ENCODE results near the gene ACOT13. TPM values are rescaled to one million over a fixed set of nuclear protein-coding genes. Genes with fewer than 3 reads are reported as not detected.
A peak's percentile ranks its signal among the peaks of the same experiment; 100 is the strongest.
"Not testable (repeated sequence)": the region's sequence is repeated elsewhere in the genome, so short reads cannot be mapped to it uniquely, and the experiment has no call there.

The ACOT13 gene
- total RNA-seq, 1 donor from 2014 or later = 9.1 TPM

- TF ChIP-seq, protein P1, sequence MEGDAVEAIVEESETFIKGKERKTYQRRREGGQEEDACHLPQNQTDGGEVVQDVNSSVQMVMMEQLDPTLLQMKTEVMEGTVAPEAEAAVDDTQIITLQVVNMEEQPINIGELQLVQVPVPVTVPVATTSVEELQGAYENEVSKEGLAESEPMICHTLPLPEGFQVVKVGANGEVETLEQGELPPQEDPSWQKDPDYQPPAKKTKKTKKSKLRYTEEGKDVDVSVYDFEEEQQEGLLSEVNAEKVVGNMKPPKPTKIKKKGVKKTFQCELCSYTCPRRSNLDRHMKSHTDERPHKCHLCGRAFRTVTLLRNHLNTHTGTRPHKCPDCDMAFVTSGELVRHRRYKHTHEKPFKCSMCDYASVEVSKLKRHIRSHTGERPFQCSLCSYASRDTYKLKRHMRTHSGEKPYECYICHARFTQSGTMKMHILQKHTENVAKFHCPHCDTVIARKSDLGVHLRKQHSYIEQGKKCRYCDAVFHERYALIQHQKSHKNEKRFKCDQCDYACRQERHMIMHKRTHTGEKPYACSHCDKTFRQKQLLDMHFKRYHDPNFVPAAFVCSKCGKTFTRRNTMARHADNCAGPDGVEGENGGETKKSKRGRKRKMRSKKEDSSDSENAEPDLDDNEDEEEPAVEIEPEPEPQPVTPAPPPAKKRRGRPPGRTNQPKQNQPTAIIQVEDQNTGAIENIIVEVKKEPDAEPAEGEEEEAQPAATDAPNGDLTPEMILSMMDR (IDR thresholded peaks at IDR 0.05; ENCODE audit: insufficient read depth, low read length, poor library complexity, severe bottlenecking) = no peak
- Histone ChIP-seq H3K27me3 (ENCODE audit: control insufficient read depth, insufficient read depth, low read length) (no peaks in the 10 kb centered on the region), H3K36me3 (ENCODE audit: control insufficient read depth, insufficient read depth, low read length) (no peaks in the 10 kb centered on the region), H3K4me3 (ENCODE audit: low read depth, low read length) (no peak overlapping the region)
- no peak for DNase-seq (ENCODE audit: low read depth)
These were observed 56.4 kb downstream of the ACOT13 start for GRCh38 chr6:24723270-24723669.

DNA sequence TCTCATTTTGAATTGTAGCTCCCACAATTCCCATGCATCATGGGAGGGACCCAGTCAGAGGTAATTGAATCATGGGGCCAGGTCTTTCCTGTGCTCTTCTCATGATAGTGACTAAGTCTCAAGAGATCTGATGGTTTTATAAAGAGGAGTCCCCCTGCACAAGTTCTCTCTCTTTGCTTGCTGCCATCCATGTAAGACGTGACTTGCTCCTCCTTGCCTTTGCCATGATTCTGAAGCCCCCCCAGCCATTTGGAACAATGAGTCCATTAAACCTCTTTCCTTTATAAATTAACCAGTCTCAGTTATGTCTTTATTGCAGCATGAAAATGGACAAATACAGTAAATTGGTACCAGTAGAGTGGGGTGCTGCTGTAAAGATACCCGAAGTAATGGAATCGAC is 63.8 kb downstream of the ACOT13 start:
- not testable (repeated sequence) for DNase-seq (ENCODE audit: low read depth); H3K27me3 ChIP-seq (ENCODE audit: control insufficient read depth, insufficient read depth, low read length); H3K4me3 ChIP-seq (ENCODE audit: low read depth, low read length); H3K36me3 ChIP-seq (ENCODE audit: control insufficient read depth, insufficient read depth, low read length)

DNA sequence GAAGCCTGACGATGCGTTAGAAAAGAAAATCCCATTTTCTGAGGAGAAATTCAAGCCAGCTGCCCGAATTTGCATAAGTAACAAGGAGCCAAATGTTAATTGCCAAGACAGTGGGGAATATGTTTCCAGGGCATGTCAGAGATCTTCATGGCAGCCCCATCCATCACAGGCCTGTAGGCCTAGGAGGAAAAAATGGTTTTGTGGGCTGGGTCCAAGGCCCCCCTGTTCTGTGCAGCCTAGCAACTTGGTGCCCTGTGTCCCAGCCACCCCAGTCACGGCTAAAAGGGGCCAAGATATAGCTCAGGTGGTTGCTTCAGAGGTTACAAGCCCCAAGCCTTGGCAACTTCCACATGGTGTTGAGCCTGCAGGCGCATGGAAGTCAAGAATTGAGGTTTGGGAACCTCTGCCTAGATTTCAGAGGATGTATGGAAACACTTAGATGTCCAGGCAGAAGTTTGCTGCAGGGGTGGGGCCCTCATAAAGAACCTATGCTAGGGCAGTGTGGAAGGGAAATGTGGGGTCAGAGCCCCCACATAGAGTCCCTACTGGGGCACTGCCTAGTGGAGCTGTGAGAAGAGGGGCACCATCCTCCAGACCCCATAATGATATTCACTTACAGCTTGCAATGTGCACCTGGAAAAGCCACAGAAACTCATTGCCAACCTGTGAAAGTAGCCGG is 64.7 kb downstream of the ACOT13 start:
- not testable (repeated sequence) for DNase-seq (ENCODE audit: low read depth); H3K4me3 ChIP-seq (ENCODE audit: low read depth, low read length); H3K27me3 ChIP-seq (ENCODE audit: control insufficient read depth, insufficient read depth, low read length); H3K36me3 ChIP-seq (ENCODE audit: control insufficient read depth, insufficient read depth, low read length)

- H3K27me3 ChIP-seq (ENCODE audit: control insufficient read depth, insufficient read depth, low read length) = no peaks in the 10 kb centered on the region
- no peak overlapping the region for H3K4me3 ChIP-seq (ENCODE audit: low read depth, low read length)
- DNase-seq (ENCODE audit: low read depth) = no peak
- TF ChIP-seq, protein P1 (IDR thresholded peaks at IDR 0.05; ENCODE audit: insufficient read depth, low read length, poor library complexity, severe bottlenecking) = no peak
- H3K36me3 ChIP-seq (ENCODE audit: control insufficient read depth, insufficient read depth, low read length) = no peaks in the 10 kb centered on the region
These were observed 67.3 kb downstream of the ACOT13 start for GRCh38 chr6:24734166-24734565.

DNA sequence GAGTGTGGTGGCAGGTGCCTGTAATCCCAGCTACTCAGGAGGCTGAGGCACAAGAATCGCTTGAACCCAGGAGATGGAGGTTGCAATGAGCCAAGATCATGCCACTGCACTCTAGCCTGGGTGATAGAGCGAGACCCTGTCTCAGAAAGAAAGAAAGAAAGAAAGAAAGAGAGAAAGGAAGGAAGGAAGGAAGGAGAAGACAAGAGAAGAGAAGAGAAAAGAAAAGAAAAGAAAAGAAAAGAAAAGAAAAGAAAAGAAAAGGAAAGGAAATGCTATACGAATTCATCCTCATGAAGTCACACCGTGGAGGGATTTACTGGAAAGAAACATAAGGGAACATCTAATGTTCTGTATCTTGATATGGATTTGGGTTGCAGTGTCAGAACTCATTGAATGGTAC is 67.8 kb downstream of the ACOT13 start:
- DNase-seq (ENCODE audit: low read depth); H3K27me3 ChIP-seq (ENCODE audit: control insufficient read depth, insufficient read depth, low read length); H3K36me3 ChIP-seq (ENCODE audit: control insufficient read depth, insufficient read depth, low read length); H3K4me3 ChIP-seq (ENCODE audit: low read depth, low read length): not testable (repeated sequence)

DNA sequence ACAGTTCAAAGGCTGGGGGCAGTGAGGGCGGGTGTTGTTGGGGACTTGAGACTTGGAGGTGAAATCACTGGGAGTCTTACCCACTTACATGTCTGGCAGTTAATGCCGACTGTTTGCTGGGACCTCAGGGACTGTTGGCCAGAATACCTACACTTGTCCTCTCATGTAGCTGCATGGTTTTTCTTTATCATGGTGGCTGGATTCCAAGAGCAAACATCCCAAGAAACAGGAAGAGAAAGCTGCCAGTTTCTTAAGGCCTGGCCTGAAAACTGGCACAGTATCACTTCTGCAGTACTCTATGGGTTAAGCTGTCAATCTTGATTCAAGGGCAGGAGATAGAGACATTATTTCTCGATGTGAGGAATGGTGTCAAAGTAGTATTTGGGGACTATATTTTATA is 71.9 kb downstream of the ACOT13 start:
- no peak for DNase-seq (ENCODE audit: low read depth)
- Histone ChIP-seq H3K4me3 (ENCODE audit: low read depth, low read length) (no peak overlapping the region), H3K27me3 (ENCODE audit: control insufficient read depth, insufficient read depth, low read length) (no peaks in the 10 kb centered on the region), H3K36me3 (ENCODE audit: control insufficient read depth, insufficient read depth, low read length) (no peaks in the 10 kb centered on the region)
- TF ChIP-seq, protein P1 (IDR thresholded peaks at IDR 0.05; ENCODE audit: insufficient read depth, low read length, poor library complexity, severe bottlenecking) = no peak

- no peaks in the 10 kb centered on the region for H3K36me3 ChIP-seq (ENCODE audit: control insufficient read depth, insufficient read depth, low read length)
- H3K4me3 ChIP-seq (ENCODE audit: low read depth, low read length) = no peak overlapping the region
- DNase-seq (ENCODE audit: low read depth) = peak; percentile 14
- no peaks in the 10 kb centered on the region for H3K27me3 ChIP-seq (ENCODE audit: control insufficient read depth, insufficient read depth, low read length)
- TF ChIP-seq, protein P1 (IDR thresholded peaks at IDR 0.05; ENCODE audit: insufficient read depth, low read length, poor library complexity, severe bottlenecking) = no peak
These were observed 74.0 kb downstream of the ACOT13 start for GRCh38 chr6:24740861-24741260.
